ENCODE results near the gene FBXL20.

DNA sequence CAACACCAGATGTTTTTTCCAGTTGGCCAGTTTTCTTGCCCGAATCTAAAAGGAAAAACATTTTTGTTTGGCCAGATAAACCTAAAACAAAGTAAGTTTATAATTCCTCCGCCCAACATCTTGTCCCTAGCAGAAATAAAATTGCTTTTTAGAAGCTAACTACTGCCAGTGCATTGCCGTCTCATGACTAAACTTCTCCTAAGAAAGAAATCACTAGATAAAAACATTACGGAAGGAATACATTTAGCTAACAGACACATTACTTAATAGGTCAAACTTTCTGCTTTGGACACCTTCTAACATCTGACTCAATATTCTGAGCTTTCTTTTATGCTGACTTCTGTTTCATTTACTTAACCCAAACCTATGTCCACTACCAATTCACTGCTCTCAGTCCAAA is 36.2 kb downstream of the FBXL20 start:
- TF ChIP-seq FOXP2 (optimal IDR thresholded peaks at IDR 0.05; ENCODE audit: borderline replicate concordance, extremely low read depth, extremely low read length, insufficient read depth), result no peak
- TF ChIP-seq, protein P1, sequence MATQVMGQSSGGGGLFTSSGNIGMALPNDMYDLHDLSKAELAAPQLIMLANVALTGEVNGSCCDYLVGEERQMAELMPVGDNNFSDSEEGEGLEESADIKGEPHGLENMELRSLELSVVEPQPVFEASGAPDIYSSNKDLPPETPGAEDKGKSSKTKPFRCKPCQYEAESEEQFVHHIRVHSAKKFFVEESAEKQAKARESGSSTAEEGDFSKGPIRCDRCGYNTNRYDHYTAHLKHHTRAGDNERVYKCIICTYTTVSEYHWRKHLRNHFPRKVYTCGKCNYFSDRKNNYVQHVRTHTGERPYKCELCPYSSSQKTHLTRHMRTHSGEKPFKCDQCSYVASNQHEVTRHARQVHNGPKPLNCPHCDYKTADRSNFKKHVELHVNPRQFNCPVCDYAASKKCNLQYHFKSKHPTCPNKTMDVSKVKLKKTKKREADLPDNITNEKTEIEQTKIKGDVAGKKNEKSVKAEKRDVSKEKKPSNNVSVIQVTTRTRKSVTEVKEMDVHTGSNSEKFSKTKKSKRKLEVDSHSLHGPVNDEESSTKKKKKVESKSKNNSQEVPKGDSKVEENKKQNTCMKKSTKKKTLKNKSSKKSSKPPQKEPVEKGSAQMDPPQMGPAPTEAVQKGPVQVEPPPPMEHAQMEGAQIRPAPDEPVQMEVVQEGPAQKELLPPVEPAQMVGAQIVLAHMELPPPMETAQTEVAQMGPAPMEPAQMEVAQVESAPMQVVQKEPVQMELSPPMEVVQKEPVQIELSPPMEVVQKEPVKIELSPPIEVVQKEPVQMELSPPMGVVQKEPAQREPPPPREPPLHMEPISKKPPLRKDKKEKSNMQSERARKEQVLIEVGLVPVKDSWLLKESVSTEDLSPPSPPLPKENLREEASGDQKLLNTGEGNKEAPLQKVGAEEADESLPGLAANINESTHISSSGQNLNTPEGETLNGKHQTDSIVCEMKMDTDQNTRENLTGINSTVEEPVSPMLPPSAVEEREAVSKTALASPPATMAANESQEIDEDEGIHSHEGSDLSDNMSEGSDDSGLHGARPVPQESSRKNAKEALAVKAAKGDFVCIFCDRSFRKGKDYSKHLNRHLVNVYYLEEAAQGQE (IDR thresholded peaks at IDR 0.05; ENCODE audit: insufficient read depth in 1 of 2, low read depth in 2 of 2, low read length in 2 of 2), result no peak
- TF ChIP-seq POLR2AphosphoS5 (IDR thresholded peaks at IDR 0.05; ENCODE audit: low read depth, low read length), result no peak

Data from PFSK-1 (cell line).